H1 (cell line): ENCODE results near the gene LOXL4. TPM values are rescaled to one million over a fixed set of nuclear protein-coding genes. Genes with fewer than 3 reads are reported as not detected.

Source experiments
- CTCF ChIA-PET: fragments of 300-600 bp; sonication (Branson Sonifier 250); formaldehyde crosslinking; loops from one replicate; lab custom pipeline; 2021; ENCODE audit not compliant: partially characterized antibody; lab: Charles Lee
- POLR2A ChIA-PET: fragments of 300-600 bp; sonication (Branson Sonifier 250); formaldehyde crosslinking; loops from one replicate; lab custom pipeline; 2021; ENCODE audit warnings: inconsistent platforms; ENCODE audit not compliant: partially characterized antibody; lab: Charles Lee
- DNase-seq, 2 experiments: peaks; one replicate each; pipeline versions ENCODE4 v3.0.0 to v3.0.0-alpha.2; 2010 to 2022; ENCODE audit warnings: low spot score in 2 of 2, low read depth in 1 of 2, mixed read lengths in 1 of 2
- FAIRE-seq: peaks from 2 replicates; lab custom pipeline; 2011; peaks lifted over from hg19 to GRCh38; lab: Jason Lieb, UNC
- H2AFZ ChIP-seq: 2 replicates; pipeline ENCODE4 v1.8.1; 2012; ENCODE audit warnings: low read length, inconsistent platforms
- H2AK5ac ChIP-seq: 2 replicates; pipeline ENCODE4 v1.6.1; 2013; ENCODE audit warnings: low read depth, low read length
- H2BK120ac ChIP-seq: replicated peaks from 2 replicates; pipeline ENCODE3; 2013; ENCODE audit warnings: low read depth, low read length, inconsistent platforms
- H2BK12ac ChIP-seq: 2 replicates; pipeline ENCODE4 v1.6.1; 2013; ENCODE audit warnings: low read depth, low read length
- H2BK15ac ChIP-seq: 2 replicates; pipeline ENCODE4 v1.6.1; 2013; ENCODE audit warnings: low read length
- H2BK20ac ChIP-seq: 2 replicates; pipeline ENCODE4 v1.6.1; 2013; ENCODE audit warnings: low read length
- H2BK5ac ChIP-seq: 2 replicates; pipeline ENCODE4 v1.6.1; 2013; ENCODE audit warnings: low read depth, low read length
- H3K14ac ChIP-seq: 2 replicates; pipeline ENCODE4 v1.6.1; 2013; ENCODE audit warnings: inconsistent platforms; ENCODE audit not compliant: insufficient read length
- H3K18ac ChIP-seq: 2 replicates; pipeline ENCODE4 v1.6.1; 2013; ENCODE audit warnings: low read length; ENCODE audit errors: extremely low read depth
- H3K23ac ChIP-seq: 2 replicates; pipeline ENCODE4 v1.6.1; 2013; ENCODE audit warnings: inconsistent platforms; ENCODE audit not compliant: insufficient read length
- H3K23me2 ChIP-seq: 2 replicates; pipeline ENCODE4 v1.6.1; 2013; ENCODE audit warnings: low read depth, low read length
- H3K27ac ChIP-seq: 2 replicates; pipeline ENCODE4 v1.6.1; 2011; ENCODE audit warnings: low read depth, low read length, inconsistent platforms
- H3K27me3 ChIP-seq, 4 experiments: replicated peaks in 1 of 4; 1 replicate in 1 of 4; 2 replicates in 3 of 4; pipeline versions ENCODE4 v1.6.1 to v1.8.1; 2011 to 2013; ENCODE audit warnings: low read length in 3 of 4, mild to moderate bottlenecking in 3 of 4, inconsistent platforms in 2 of 4, mixed read lengths in 2 of 4, moderate library complexity in 1 of 4; ENCODE audit not compliant: control insufficient read depth in 3 of 4, insufficient read depth in 3 of 4; ENCODE audit errors: extremely low read depth in 1 of 4
- H3K36me3 ChIP-seq, 4 experiments: 2 replicates each; pipeline versions ENCODE4 v1.6.1 to v1.8.1; 2011 to 2013; ENCODE audit warnings: mild to moderate bottlenecking in 4 of 4, low read length in 3 of 4, moderate library complexity in 2 of 4, control low read depth in 1 of 4, inconsistent platforms in 1 of 4; ENCODE audit not compliant: insufficient read depth in 4 of 4, control insufficient read depth in 2 of 4
- H3K4ac ChIP-seq: replicated peaks from 2 replicates; pipeline ENCODE3; 2013; ENCODE audit warnings: low read length, low read depth, mixed read lengths, inconsistent platforms; ENCODE audit not compliant: insufficient read length
- H3K4me1 ChIP-seq, 4 experiments: replicated peaks in 1 of 4; 1 replicate in 1 of 4; 2 replicates in 3 of 4; pipeline versions ENCODE4 v1.6.1 to v1.8.1; 2011 to 2013; ENCODE audit warnings: low read length in 3 of 4, inconsistent platforms in 2 of 4, mixed read lengths in 1 of 4; ENCODE audit not compliant: insufficient read depth in 4 of 4, control insufficient read depth in 3 of 4
- H3K4me2 ChIP-seq, 2 experiments: 2 replicates each; pipeline versions ENCODE4 v1.6.1 to v1.8.1; 2011 to 2013; ENCODE audit warnings: low read depth in 2 of 2, low read length in 2 of 2, control low read depth in 1 of 2, inconsistent platforms in 1 of 2, mild to moderate bottlenecking in 1 of 2; ENCODE audit not compliant: insufficient read depth in 1 of 2
- H3K4me3 ChIP-seq, 4 experiments: fragments of 200-600, 300-600 bp in 1 of 4; sonication (generic), shearing (Covaris generic), sonication (Bioruptor Twin) in 1 of 4; 2 replicates each; pipeline versions ENCODE4 v1.5.1 to v1.8.1; 2011 to 2016; ENCODE audit warnings: low read length in 4 of 4, low read depth in 3 of 4, control low read depth in 2 of 4, inconsistent platforms in 2 of 4, mild to moderate bottlenecking in 2 of 4, mixed read lengths in 1 of 4, moderate library complexity in 1 of 4; ENCODE audit not compliant: insufficient read depth in 2 of 4; ENCODE audit errors: extremely low read depth in 1 of 4
- H3K56ac ChIP-seq: replicated peaks from 2 replicates; pipeline ENCODE3; 2013; ENCODE audit warnings: low read depth, mild to moderate bottlenecking, mixed read lengths, low read length, inconsistent platforms; ENCODE audit not compliant: insufficient read length
- H3K79me1 ChIP-seq: 2 replicates; pipeline ENCODE4 v1.6.1; 2013; ENCODE audit warnings: low read depth, low read length, control low read depth
- H3K79me2 ChIP-seq, 2 experiments: 2 replicates each; pipeline versions ENCODE4 v1.6.1 to v1.8.1; 2012 to 2013; ENCODE audit warnings: low read length in 2 of 2, mild to moderate bottlenecking in 2 of 2, inconsistent platforms in 1 of 2; ENCODE audit not compliant: insufficient read depth in 2 of 2, control insufficient read depth in 1 of 2
- H3K9ac ChIP-seq, 4 experiments: replicated peaks in 1 of 4; 1 replicate in 1 of 4; 2 replicates in 3 of 4; pipeline versions ENCODE4 v1.6.1 to v1.8.1; 2011 to 2013; ENCODE audit warnings: low read depth in 3 of 4, low read length in 3 of 4, control low read depth in 2 of 4, mild to moderate bottlenecking in 2 of 4, moderate library complexity in 2 of 4, inconsistent platforms in 1 of 4; ENCODE audit errors: extremely low read depth in 1 of 4
- H3K9me3 ChIP-seq, 2 experiments: 2 replicates each; pipeline versions ENCODE4 v1.6.1 to v1.8.1; 2012 to 2013; ENCODE audit warnings: mild to moderate bottlenecking in 2 of 2, moderate library complexity in 2 of 2, control low read depth in 1 of 2, inconsistent platforms in 1 of 2, low read depth in 1 of 2, low read length in 1 of 2, mixed read lengths in 1 of 2; ENCODE audit not compliant: insufficient read depth in 2 of 2
- H4K20me1 ChIP-seq, 2 experiments: replicated peaks in 1 of 2; 2 replicates each; pipeline versions ENCODE3 to v1.8.1; 2011 to 2013; ENCODE audit warnings: inconsistent platforms in 2 of 2, low read length in 2 of 2, mild to moderate bottlenecking in 1 of 2; ENCODE audit not compliant: insufficient read depth in 2 of 2, control insufficient read depth in 1 of 2
- H4K5ac ChIP-seq: 2 replicates; pipeline ENCODE4 v1.6.1; 2013; ENCODE audit warnings: low read length, low read depth, mixed read lengths, inconsistent platforms; ENCODE audit not compliant: insufficient read length
- H4K8ac ChIP-seq: 2 replicates; pipeline ENCODE4 v1.8.0; 2013; ENCODE audit warnings: mild to moderate bottlenecking, moderate library complexity, low read length, inconsistent platforms; ENCODE audit not compliant: insufficient read depth; ENCODE audit errors: extremely low read depth
- H4K91ac ChIP-seq: replicated peaks from 2 replicates; pipeline ENCODE3; 2013; ENCODE audit warnings: low read length, mixed read lengths, inconsistent platforms; ENCODE audit not compliant: insufficient read length
- CHD1 ChIP-seq: IDR thresholded peaks from 2 replicates; pipeline ENCODE4 v1.6.1; 2012; ENCODE audit warnings: low read depth, low read length, improper control_type of control experiment
- SIRT6 ChIP-seq: IDR thresholded peaks from one replicate; pipeline ENCODE4 v1.7.1; 2012; ENCODE audit warnings: low read length, inconsistent platforms
- WGBS, 2 experiments: shearing (Covaris generic) in 1 of 2; methylation state at CpG; one replicate each; pipeline versions ENCODE4 v1.1.6 to v1.1.7; 2013 to 2015; ENCODE audit warnings: low lambda C conversion rate in 2 of 2, mixed read lengths in 2 of 2, inconsistent platforms in 1 of 2, low coverage in 1 of 2, missing lambda C conversion rate in 1 of 2; ENCODE audit not compliant: insufficient replicate concordance in 2 of 2, insufficient coverage in 1 of 2, insufficient read length in 1 of 2; ENCODE audit errors: extremely low coverage in 1 of 2, missing lambda C conversion rate in 1 of 2; 5-methylcytosine and 5-hydroxymethylcytosine counted together
- polyA plus RNA-seq, 7 experiments: library from polyadenylated mRNA; depleted of rRNA in 3 of 7; stranded (reverse) in 5 of 7; unstranded in 2 of 7; fragments of >200 nt in 5 of 7; fragments of 200-250 nt in 2 of 7; gene quantifications; 1 replicate in 5 of 7; 2 replicates in 1 of 7; 4 replicates in 1 of 7; pipeline versions ENCODE4 v1.2.1 to v1.2.3, GENCODE V29; 2011 to 2013; ENCODE audit warnings: missing spikeins in 2 of 7, mixed read lengths in 2 of 7
- total RNA-seq: library from RNA; stranded (reverse); fragmentation: NEBNext Ultra II Directional; extraction: Animal tissue kit (Norgen Biotek cat#: 25700); gene quantifications from 2 replicates; pipeline ENCODE4 v1.2.1, GENCODE V29; 2021

The LOXL4 gene
- total and polyA plus RNA-seq, 2 of the 8 experiments (the other 6 are each of a cell fraction or from before 2014, with no cell fraction given) = 0.13 to 0.27 TPM

GRCh38 chr10:98301664-98302319 lies 33.8 kb upstream of the LOXL4 start:
- Histone ChIP-seq H3K27me3 (no peaks in the 10 kb centered on the region), H2BK5ac (no peak overlapping the region), H3K79me2 (no peaks in the 10 kb centered on the region), H3K4me3 (no peak overlapping the region), H4K5ac (no peak overlapping the region), H4K91ac (no peak overlapping the region), H2BK12ac (no peak overlapping the region; the same call in 1 of the 2 replicates), H3K56ac (no peak overlapping the region), H2BK20ac (no peak overlapping the region), H3K4ac (no peak overlapping the region), H3K36me3 (no peaks in the 10 kb centered on the region), H3K27ac (no peak overlapping the region), H2BK120ac (no peak overlapping the region), H3K18ac (no peak overlapping the region), H2AK5ac (no peak overlapping the region), H2AFZ (no peak overlapping the region), H3K4me2 (no peak overlapping the region), H3K23me2 (no peaks in the 10 kb centered on the region), H3K4me1 (peaks cover 0 to 5% (median 1%) of the 10 kb centered on the region in 4 experiments; a peak in 4 of 7 replicates), H3K79me1 (no peaks in the 10 kb centered on the region), H2BK15ac (0 out of 2 replicates have a peak overlapping the region, but pooled peaks have one; percentile 25), H4K20me1 (no peaks in the 10 kb centered on the region), H3K14ac (no peak overlapping the region), H3K23ac (no peak overlapping the region), H4K8ac (no peak overlapping the region), H3K9ac (no peak overlapping the region), H3K9me3 (no peaks in the 10 kb centered on the region)
- FAIRE-seq = no peak
- WGBS, 2 experiments = 85% methylated on average over 8 of the region's 9 CpGs; no CpG with 5 or more reads in 1 of the 2 experiments
- TF ChIP-seq CHD1 (no peak), SIRT6 (no peak)
- ChIA-PET POLR2A (no interaction called here), CTCF (interaction anchor here (0.5 to 2.8 kb wide), 13 partner anchors 8 to 1122 kb away, joined by 3 to 20 read pairs (median 4); no protein-coding TSS in a partner anchor)
- no peak for DNase-seq
